ENCODE results near the gene MECP2.

The MECP2 gene

GRCh38 chrX:153989973-153990655, 107.4 kb downstream of the MECP2 start:
- no peaks in the 10 kb centered on the region for H3K36me3 ChIP-seq (ENCODE audit: low read length)
- H3K27me3 ChIP-seq (ENCODE audit: low read length), result no peaks in the 10 kb centered on the region
- TF ChIP-seq EZH2phosphoT487 (conservative IDR thresholded peaks at IDR 0.05; ENCODE audit: low read length), result no peak
- no peak for TF ChIP-seq CTCF (IDR thresholded peaks at IDR 0.05; ENCODE audit: insufficient read depth, low read length, poor library complexity, severe bottlenecking)
- no peaks in the 10 kb centered on the region for H3K9me3 ChIP-seq (ENCODE audit: insufficient read depth, low read length)
- no peak overlapping the region for H2AFZ ChIP-seq (ENCODE audit: low read depth, low read length, severe bottlenecking)
- no peaks in the 10 kb centered on the region for H3K9me2 ChIP-seq (replicated peaks; ENCODE audit: insufficient read depth, low read length)
- no peaks in the 10 kb centered on the region for H4K20me1 ChIP-seq (ENCODE audit: low read depth, low read length)
- H3K9ac ChIP-seq (ENCODE audit: low read length), result no peak overlapping the region
- no peaks in the 10 kb centered on the region for H3K79me2 ChIP-seq (ENCODE audit: insufficient read depth, low read length)
- H3K4me2 ChIP-seq (ENCODE audit: low read depth, low read length, poor library complexity, severe bottlenecking), result no peak overlapping the region
- H3K27ac ChIP-seq (ENCODE audit: low read depth, low read length), result no peak overlapping the region
- no peaks in the 10 kb centered on the region for H3F3A ChIP-seq (ENCODE audit: insufficient read depth)
- no peak overlapping the region for H3K4me3 ChIP-seq (ENCODE audit: insufficient read depth, low read length, poor library complexity, severe bottlenecking)

GRCh38 chrX:153988493-153988892, 109.0 kb downstream of the MECP2 start:
- Histone ChIP-seq H3K4me2 (ENCODE audit: low read depth, low read length, poor library complexity, severe bottlenecking) (no peak overlapping the region), H4K20me1 (ENCODE audit: low read depth, low read length) (no peaks in the 10 kb centered on the region), H3K9me3 (ENCODE audit: insufficient read depth, low read length) (no peaks in the 10 kb centered on the region), H3K4me3 (ENCODE audit: insufficient read depth, low read length, poor library complexity, severe bottlenecking) (no peak overlapping the region), H3K27ac (ENCODE audit: low read depth, low read length) (no peak overlapping the region), H3F3A (ENCODE audit: insufficient read depth) (no peaks in the 10 kb centered on the region), H2AFZ (ENCODE audit: low read depth, low read length, severe bottlenecking) (no peak overlapping the region), H3K36me3 (ENCODE audit: low read length) (no peaks in the 10 kb centered on the region), H3K79me2 (ENCODE audit: insufficient read depth, low read length) (no peaks in the 10 kb centered on the region), H3K27me3 (ENCODE audit: low read length) (no peaks in the 10 kb centered on the region), H3K9me2 (replicated peaks; ENCODE audit: insufficient read depth, low read length) (no peaks in the 10 kb centered on the region), H3K9ac (ENCODE audit: low read length) (no peak overlapping the region)
- TF ChIP-seq EZH2phosphoT487 (conservative IDR thresholded peaks at IDR 0.05; ENCODE audit: low read length), result no peak

- Histone ChIP-seq H3K36me3 (ENCODE audit: low read length) (no peaks in the 10 kb centered on the region), H3K27me3 (ENCODE audit: low read length) (no peaks in the 10 kb centered on the region), H3F3A (ENCODE audit: insufficient read depth) (no peaks in the 10 kb centered on the region), H3K9me3 (ENCODE audit: insufficient read depth, low read length) (no peaks in the 10 kb centered on the region), H3K79me2 (ENCODE audit: insufficient read depth, low read length) (no peaks in the 10 kb centered on the region), H3K9ac (ENCODE audit: low read length) (no peak overlapping the region), H3K27ac (ENCODE audit: low read depth, low read length) (no peak overlapping the region), H3K4me3 (ENCODE audit: insufficient read depth, low read length, poor library complexity, severe bottlenecking) (no peak overlapping the region), H3K9me2 (replicated peaks; ENCODE audit: insufficient read depth, low read length) (no peaks in the 10 kb centered on the region), H3K4me2 (ENCODE audit: low read depth, low read length, poor library complexity, severe bottlenecking) (no peak overlapping the region), H2AFZ (ENCODE audit: low read depth, low read length, severe bottlenecking) (no peak overlapping the region), H4K20me1 (ENCODE audit: low read depth, low read length) (no peaks in the 10 kb centered on the region)
- TF ChIP-seq CTCF (IDR thresholded peaks at IDR 0.05; ENCODE audit: insufficient read depth, low read length, poor library complexity, severe bottlenecking), result no peak
- TF ChIP-seq EZH2phosphoT487 (conservative IDR thresholded peaks at IDR 0.05; ENCODE audit: low read length), result no peak
Measured at GRCh38 chrX:153984351-153985178, 113.0 kb downstream of the MECP2 start.

- Histone ChIP-seq H3K4me2 (ENCODE audit: low read depth, low read length, poor library complexity, severe bottlenecking) (no peak overlapping the region), H3K27ac (ENCODE audit: low read depth, low read length) (no peak overlapping the region), H3K27me3 (ENCODE audit: low read length) (no peaks in the 10 kb centered on the region), H3K79me2 (ENCODE audit: insufficient read depth, low read length) (no peaks in the 10 kb centered on the region), H3K9me2 (replicated peaks; ENCODE audit: insufficient read depth, low read length) (no peaks in the 10 kb centered on the region), H3F3A (ENCODE audit: insufficient read depth) (no peaks in the 10 kb centered on the region), H3K4me3 (ENCODE audit: insufficient read depth, low read length, poor library complexity, severe bottlenecking) (no peak overlapping the region), H3K36me3 (ENCODE audit: low read length) (no peaks in the 10 kb centered on the region), H3K9me3 (ENCODE audit: insufficient read depth, low read length) (no peaks in the 10 kb centered on the region), H3K9ac (ENCODE audit: low read length) (no peak overlapping the region), H2AFZ (ENCODE audit: low read depth, low read length, severe bottlenecking) (no peak overlapping the region), H4K20me1 (ENCODE audit: low read depth, low read length) (no peaks in the 10 kb centered on the region)
- no peak for TF ChIP-seq CTCF (IDR thresholded peaks at IDR 0.05; ENCODE audit: insufficient read depth, low read length, poor library complexity, severe bottlenecking)
- no peak for TF ChIP-seq EZH2phosphoT487 (conservative IDR thresholded peaks at IDR 0.05; ENCODE audit: low read length)
Measured at GRCh38 chrX:153983321-153983801, 114.2 kb downstream of the MECP2 start.
